Liver (tissue), 9 donors: ENCODE results near the gene MEG3. TPM values are rescaled to one million over a fixed set of nuclear protein-coding genes. Genes with fewer than 3 reads are reported as not detected.

ENCODE experiments used
- DNase-seq: peaks from one replicate; pipeline ENCODE4 v3.0.0-alpha.2; 2017; ENCODE audit warnings: low spot score
- H3K27ac ChIP-seq, 2 donors: one replicate each; pipeline ENCODE4 v1.7.0; 2013; ENCODE audit warnings: inconsistent platforms in 2 of 2, low read length in 2 of 2, control low read depth in 1 of 2, low read depth in 1 of 2, mild to moderate bottlenecking in 1 of 2
- H3K27me3 ChIP-seq, 4 donors: one replicate each; pipeline versions ENCODE4 v1.6.1 to v1.7.0; 2013; ENCODE audit warnings: low read length in 3 of 4, inconsistent platforms in 1 of 4, mild to moderate bottlenecking in 1 of 4, moderate library complexity in 1 of 4; ENCODE audit not compliant: control insufficient read depth in 4 of 4, insufficient read depth in 4 of 4
- H3K36me3 ChIP-seq, 4 donors: one replicate each; pipeline versions ENCODE4 v1.6.1 to v1.7.0; 2013; ENCODE audit warnings: low read length in 3 of 4, mild to moderate bottlenecking in 3 of 4, low read depth in 1 of 4, moderate library complexity in 1 of 4; ENCODE audit not compliant: control insufficient read depth in 4 of 4, insufficient read depth in 3 of 4
- H3K4me1 ChIP-seq, 4 donors: one replicate each; pipeline versions ENCODE4 v1.6.1 to v1.7.0; 2013; ENCODE audit warnings: low read length in 3 of 4, mild to moderate bottlenecking in 3 of 4, moderate library complexity in 1 of 4; ENCODE audit not compliant: control insufficient read depth in 4 of 4, insufficient read depth in 4 of 4
- H3K4me3 ChIP-seq, 3 donors: one replicate each; pipeline versions ENCODE4 v1.6.1 to v1.7.0; 2013; ENCODE audit warnings: low read length in 3 of 3, control low read depth in 1 of 3, low read depth in 1 of 3, mild to moderate bottlenecking in 1 of 3
- H3K9ac ChIP-seq, 2 donors: one replicate each; pipeline ENCODE4 v1.7.0; 2013; ENCODE audit warnings: low read length in 2 of 2, mild to moderate bottlenecking in 2 of 2, moderate library complexity in 2 of 2, control low read depth in 1 of 2, low read depth in 1 of 2
- H3K9me3 ChIP-seq, 4 donors: one replicate each; pipeline versions ENCODE4 v1.6.1 to v1.7.0; 2013; ENCODE audit warnings: low read length in 3 of 4; ENCODE audit not compliant: control insufficient read depth in 4 of 4
- FOXA2 ChIP-seq: IDR thresholded peaks from 2 replicates; pipeline ENCODE4 v1.6.1; 2016; ENCODE audit warnings: antibody characterized with exemption
- HNF4A ChIP-seq, 2 donors: conservative IDR thresholded peaks; 2 replicates each; pipeline ENCODE4 v1.6.1; 2016; ENCODE audit warnings: antibody characterized with exemption in 2 of 2, mild to moderate bottlenecking in 2 of 2
- HNF4G ChIP-seq: IDR thresholded peaks from 2 replicates; pipeline ENCODE4 v1.6.1; 2016; ENCODE audit warnings: antibody characterized with exemption
- JUND ChIP-seq, 2 donors: IDR thresholded peaks; 2 replicates each; pipeline ENCODE4 v1.6.1; 2016; ENCODE audit warnings: antibody characterized with exemption in 2 of 2
- SP1 ChIP-seq: IDR thresholded peaks from 2 replicates; pipeline ENCODE4 v1.6.1; 2018; ENCODE audit warnings: antibody characterized with exemption, mild to moderate bottlenecking
- WGBS: extraction: QIAGEN DNeasy Blood & Tissue Kit; methylation state at CpG from one replicate; pipeline ENCODE4 v1.1.7; 2013; 5-methylcytosine and 5-hydroxymethylcytosine counted together
- polyA plus RNA-seq, 2 donors: library from polyadenylated mRNA; stranded (reverse) in 1 of 2; unstranded in 1 of 2; fragments of 200-250 nt in 1 of 2; fragments of >200 nt in 1 of 2; fragmentation: Nextera tagmentation in 1 of 2; extraction: Ambion mirVana in 1 of 2; gene quantifications; one replicate each; pipeline versions ENCODE4 v1.2.1 to v1.2.3, GENCODE V29; 2013 to 2015
- total RNA-seq, 2 donors: library from RNA; depleted of rRNA; stranded (reverse); fragments of >200 nt; gene quantifications; one replicate each; pipeline ENCODE4 v1.2.3, GENCODE V29; 2014
- TF ChIP-seq, protein P1 (sequence below): IDR thresholded peaks from 2 replicates; pipeline ENCODE4 v1.6.1; 2016; ENCODE audit warnings: antibody characterized with exemption, mild to moderate bottlenecking
- TF ChIP-seq, protein P2 (sequence below): IDR thresholded peaks from 2 replicates; pipeline ENCODE4 v1.6.1; 2016; ENCODE audit warnings: antibody characterized with exemption
- TF ChIP-seq, protein P3 (sequence below): IDR thresholded peaks from 2 replicates; pipeline ENCODE4 v1.6.1; 2016; ENCODE audit warnings: antibody characterized with exemption
- TF ChIP-seq, protein P4 (sequence below): fragments of 150-350 bp; IDR thresholded peaks from 2 replicates; pipeline ENCODE4 v1.5.1; 2017; ENCODE audit warnings: improper control_type of control experiment, low read depth, low read length; ENCODE audit not compliant: missing input control
- donor health status: healthy.
- donor health status: healthy.
- donor health status: healthy.
- donor health status: healthy.
- donor health status: healthy.

Gene MEG3
- total and polyA plus RNA-seq, 4 donors: 12.3 to 485 (median 23.1) TPM

DNA sequence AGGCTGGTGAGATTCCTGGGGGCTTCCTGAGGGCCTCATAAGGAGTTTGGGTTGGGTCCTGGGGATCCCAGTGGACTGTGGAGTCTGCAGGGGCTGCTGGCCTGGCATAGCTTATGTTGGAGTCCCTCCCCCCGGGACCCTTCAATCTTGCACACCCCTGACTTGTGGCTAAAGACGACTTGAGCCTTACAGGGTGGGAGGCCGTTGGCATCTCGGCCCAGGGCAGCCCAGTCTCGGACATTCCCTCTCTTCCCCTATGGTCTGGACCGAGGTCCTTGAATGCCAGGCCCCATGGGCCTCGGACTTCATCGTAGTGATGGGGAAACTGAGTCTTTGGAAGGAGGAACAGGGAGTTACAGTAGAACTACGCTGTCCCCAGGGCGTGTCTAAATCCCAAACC lies 65.1 kb downstream of the MEG3 start:
- DNase-seq: no peak

DNA sequence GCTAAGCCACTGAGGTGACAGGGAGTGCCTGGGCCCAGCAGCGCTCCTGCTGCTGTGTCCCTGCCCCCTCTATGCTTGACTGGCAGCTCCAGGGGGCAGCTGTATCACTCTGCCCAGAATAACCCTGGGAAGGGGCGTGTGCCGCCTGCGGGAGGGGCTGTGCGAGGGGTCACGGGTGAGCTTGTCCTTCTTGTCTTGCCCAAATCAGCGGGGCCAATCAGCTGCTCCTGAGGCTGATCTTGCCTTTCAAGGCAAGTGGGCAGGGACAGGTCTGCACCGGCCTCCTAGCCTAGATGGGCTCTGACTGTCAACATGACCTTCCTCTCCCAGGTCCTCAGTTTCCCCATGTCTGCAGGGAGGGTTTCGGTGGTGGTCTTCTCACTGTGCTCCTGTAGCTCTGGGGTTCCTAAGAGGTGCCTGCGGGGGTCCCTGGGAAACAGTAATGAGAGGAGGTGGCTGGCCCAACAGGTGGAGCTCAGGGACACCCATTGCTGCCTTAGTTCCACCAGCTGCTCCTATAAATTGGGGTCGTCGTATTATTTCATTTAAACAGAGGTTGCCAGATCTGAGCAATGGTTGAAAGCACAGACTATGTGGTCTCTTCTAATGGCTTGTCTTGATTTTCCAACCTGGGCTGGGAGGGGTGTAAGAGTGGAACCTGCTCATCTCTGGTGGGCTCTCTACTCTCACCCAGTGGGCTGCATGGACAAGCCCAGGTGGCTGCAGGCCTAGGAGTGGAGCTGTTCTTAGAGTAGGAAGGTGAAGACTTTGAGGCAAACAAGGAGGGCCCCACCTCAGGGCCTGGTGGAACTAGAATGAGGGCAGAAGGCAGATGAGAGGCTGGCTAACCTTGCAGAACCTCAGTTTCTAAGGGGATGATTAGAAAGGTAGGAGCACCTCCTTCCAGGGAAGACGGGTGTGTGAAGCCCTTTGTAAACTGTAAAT lies 65.9 kb downstream of the MEG3 start:
- H3K4me3 ChIP-seq: no peak overlapping the region
- no peak overlapping the region for H3K9ac ChIP-seq
- 88% methylated on average over 13 of the region's 13 CpGs for WGBS
- DNase-seq: no peak
- no peaks in the 10 kb centered on the region for H3K9me3 ChIP-seq
- TF ChIP-seq HNF4A (conservative IDR thresholded peaks at IDR 0.05) (no peak), HNF4G (no peak), SP1 (no peak), FOXA2 (no peak)
- TF ChIP-seq, protein P1, sequence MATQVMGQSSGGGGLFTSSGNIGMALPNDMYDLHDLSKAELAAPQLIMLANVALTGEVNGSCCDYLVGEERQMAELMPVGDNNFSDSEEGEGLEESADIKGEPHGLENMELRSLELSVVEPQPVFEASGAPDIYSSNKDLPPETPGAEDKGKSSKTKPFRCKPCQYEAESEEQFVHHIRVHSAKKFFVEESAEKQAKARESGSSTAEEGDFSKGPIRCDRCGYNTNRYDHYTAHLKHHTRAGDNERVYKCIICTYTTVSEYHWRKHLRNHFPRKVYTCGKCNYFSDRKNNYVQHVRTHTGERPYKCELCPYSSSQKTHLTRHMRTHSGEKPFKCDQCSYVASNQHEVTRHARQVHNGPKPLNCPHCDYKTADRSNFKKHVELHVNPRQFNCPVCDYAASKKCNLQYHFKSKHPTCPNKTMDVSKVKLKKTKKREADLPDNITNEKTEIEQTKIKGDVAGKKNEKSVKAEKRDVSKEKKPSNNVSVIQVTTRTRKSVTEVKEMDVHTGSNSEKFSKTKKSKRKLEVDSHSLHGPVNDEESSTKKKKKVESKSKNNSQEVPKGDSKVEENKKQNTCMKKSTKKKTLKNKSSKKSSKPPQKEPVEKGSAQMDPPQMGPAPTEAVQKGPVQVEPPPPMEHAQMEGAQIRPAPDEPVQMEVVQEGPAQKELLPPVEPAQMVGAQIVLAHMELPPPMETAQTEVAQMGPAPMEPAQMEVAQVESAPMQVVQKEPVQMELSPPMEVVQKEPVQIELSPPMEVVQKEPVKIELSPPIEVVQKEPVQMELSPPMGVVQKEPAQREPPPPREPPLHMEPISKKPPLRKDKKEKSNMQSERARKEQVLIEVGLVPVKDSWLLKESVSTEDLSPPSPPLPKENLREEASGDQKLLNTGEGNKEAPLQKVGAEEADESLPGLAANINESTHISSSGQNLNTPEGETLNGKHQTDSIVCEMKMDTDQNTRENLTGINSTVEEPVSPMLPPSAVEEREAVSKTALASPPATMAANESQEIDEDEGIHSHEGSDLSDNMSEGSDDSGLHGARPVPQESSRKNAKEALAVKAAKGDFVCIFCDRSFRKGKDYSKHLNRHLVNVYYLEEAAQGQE: no peak
- TF ChIP-seq, protein P2, sequence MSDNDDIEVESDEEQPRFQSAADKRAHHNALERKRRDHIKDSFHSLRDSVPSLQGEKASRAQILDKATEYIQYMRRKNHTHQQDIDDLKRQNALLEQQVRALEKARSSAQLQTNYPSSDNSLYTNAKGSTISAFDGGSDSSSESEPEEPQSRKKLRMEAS: no peak
- TF ChIP-seq, protein P3, sequence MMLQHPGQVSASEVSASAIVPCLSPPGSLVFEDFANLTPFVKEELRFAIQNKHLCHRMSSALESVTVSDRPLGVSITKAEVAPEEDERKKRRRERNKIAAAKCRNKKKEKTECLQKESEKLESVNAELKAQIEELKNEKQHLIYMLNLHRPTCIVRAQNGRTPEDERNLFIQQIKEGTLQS: no peak
- H3K27me3 ChIP-seq: peaks cover 0 to 2% (median 0%) of the 10 kb centered on the region in 4 donors
- no peaks in the 10 kb centered on the region for H3K4me1 ChIP-seq
- no peaks in the 10 kb centered on the region for H3K36me3 ChIP-seq
- H3K27ac ChIP-seq: no peak overlapping the region

More for the DNA sequence above, 65.1 kb downstream of the MEG3 start:
- Histone ChIP-seq H3K4me3 (no peak overlapping the region), H3K27me3 (peaks cover 0 to 2% (median 0%) of the 10 kb centered on the region in 4 donors), H3K27ac (no peak overlapping the region), H3K4me1 (no peaks in the 10 kb centered on the region), H3K9ac (no peak overlapping the region), H3K9me3 (no peaks in the 10 kb centered on the region), H3K36me3 (no peaks in the 10 kb centered on the region)
- 89% methylated on average over 10 of the region's 10 CpGs for WGBS
- TF ChIP-seq SP1: no peak
- no peak for TF ChIP-seq JUND (IDR thresholded peaks at IDR 0.05)
- TF ChIP-seq, protein P4, sequence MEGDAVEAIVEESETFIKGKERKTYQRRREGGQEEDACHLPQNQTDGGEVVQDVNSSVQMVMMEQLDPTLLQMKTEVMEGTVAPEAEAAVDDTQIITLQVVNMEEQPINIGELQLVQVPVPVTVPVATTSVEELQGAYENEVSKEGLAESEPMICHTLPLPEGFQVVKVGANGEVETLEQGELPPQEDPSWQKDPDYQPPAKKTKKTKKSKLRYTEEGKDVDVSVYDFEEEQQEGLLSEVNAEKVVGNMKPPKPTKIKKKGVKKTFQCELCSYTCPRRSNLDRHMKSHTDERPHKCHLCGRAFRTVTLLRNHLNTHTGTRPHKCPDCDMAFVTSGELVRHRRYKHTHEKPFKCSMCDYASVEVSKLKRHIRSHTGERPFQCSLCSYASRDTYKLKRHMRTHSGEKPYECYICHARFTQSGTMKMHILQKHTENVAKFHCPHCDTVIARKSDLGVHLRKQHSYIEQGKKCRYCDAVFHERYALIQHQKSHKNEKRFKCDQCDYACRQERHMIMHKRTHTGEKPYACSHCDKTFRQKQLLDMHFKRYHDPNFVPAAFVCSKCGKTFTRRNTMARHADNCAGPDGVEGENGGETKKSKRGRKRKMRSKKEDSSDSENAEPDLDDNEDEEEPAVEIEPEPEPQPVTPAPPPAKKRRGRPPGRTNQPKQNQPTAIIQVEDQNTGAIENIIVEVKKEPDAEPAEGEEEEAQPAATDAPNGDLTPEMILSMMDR: no peak
- TF ChIP-seq, protein P2: no peak
